Left ventricle myocardium inferior (tissue), 1 donor: ENCODE data around the gene JAM3. TPM values are rescaled to one million over a fixed set of nuclear protein-coding genes. Genes with fewer than 3 reads are reported as not detected.
A peak's percentile ranks its signal among the peaks of the same experiment; 100 is the strongest.

Experiments
- DNase-seq: peaks from one replicate; pipeline ENCODE4 v3.0.0-alpha.2; 2020
- H3K27ac ChIP-seq: fragments of 200-600 bp; replicated peaks from 2 replicates; pipeline ENCODE4 v1.8.0; 2021
- H3K27me3 ChIP-seq: fragments of 200-600 bp; 2 replicates; pipeline ENCODE4 v1.8.0; 2021; ENCODE audit warnings: low read depth
- H3K36me3 ChIP-seq: fragments of 200-600 bp; 2 replicates; pipeline ENCODE4 v1.8.0; 2021
- H3K4me1 ChIP-seq: fragments of 200-600 bp; 2 replicates; pipeline ENCODE4 v1.8.0; 2021
- H3K4me3 ChIP-seq: fragments of 200-600 bp; 2 replicates; pipeline ENCODE4 v1.8.0; 2021; ENCODE audit warnings: mild to moderate bottlenecking, moderate library complexity
- H3K9me3 ChIP-seq: fragments of 200-600 bp; replicated peaks from 2 replicates; pipeline ENCODE4 v1.8.0; 2021
- CTCF ChIP-seq: fragments of 200-600 bp; IDR thresholded peaks from 2 replicates; pipeline ENCODE4 v1.8.0; 2021; ENCODE audit warnings: antibody characterized with exemption, mild to moderate bottlenecking, borderline replicate concordance
- intact Hi-C: fragments of 100-400 bp; cut with micrococcal nuclease; formaldehyde crosslinking; loops from one replicate; pipeline ENCODE4 v1.11.0; 2022
- total RNA-seq: library from RNA; stranded (reverse); fragmentation: NEBNext Ultra II Directional; extraction: Animal tissue kit (Norgen Biotek cat#: 25700); gene quantifications from one replicate; pipeline ENCODE4 v1.2.1, GENCODE V29; 2021
- donor health status: DM: no; HTN: yes; CAD: no; lungs with severe emphysema.

JAM3 gene
- total RNA-seq, 1 donor from 2014 or later, result 36.2 TPM

- H3K4me3 ChIP-seq, result no peak overlapping the region
- no peak overlapping the region for H3K27ac ChIP-seq
- H3K36me3 ChIP-seq, result no peaks in the 10 kb centered on the region
- no peaks in the 10 kb centered on the region for H3K9me3 ChIP-seq
- H3K4me1 ChIP-seq, result peaks cover 51% of the 10 kb centered on the region
- intact Hi-C loops, result no loop called here
- H3K27me3 ChIP-seq, result no peaks in the 10 kb centered on the region
- no peak for DNase-seq
- TF ChIP-seq CTCF, result no peak
Measured at GRCh38 chr11:134044514-134045284, 24.2 kb upstream of the JAM3 start.

- Histone ChIP-seq H3K4me3 (no peak overlapping the region), H3K4me1 (peaks cover 45% of the 10 kb centered on the region), H3K27me3 (no peaks in the 10 kb centered on the region), H3K9me3 (no peaks in the 10 kb centered on the region), H3K36me3 (no peaks in the 10 kb centered on the region), H3K27ac (no peak overlapping the region)
- intact Hi-C loops, result no loop called here
- peak; percentile 71 for TF ChIP-seq CTCF
- peak; percentile 47 for DNase-seq
Measured at GRCh38 chr11:134045799-134046635, 22.9 kb upstream of the JAM3 start.

- no peaks in the 10 kb centered on the region for H3K36me3 ChIP-seq
- H3K27me3 ChIP-seq, result no peaks in the 10 kb centered on the region
- H3K27ac ChIP-seq, result peak overlapping the region; percentile 40
- no peaks in the 10 kb centered on the region for H3K9me3 ChIP-seq
- H3K4me1 ChIP-seq, result peaks cover 36% of the 10 kb centered on the region
- intact Hi-C loops, result no loop called here
- TF ChIP-seq CTCF, result no peak
- no peak for DNase-seq
- peak overlapping the region; percentile 47 for H3K4me3 ChIP-seq
Measured at GRCh38 chr11:134046681-134047449, 22.0 kb upstream of the JAM3 start.

- H3K36me3 ChIP-seq, result no peaks in the 10 kb centered on the region
- peaks cover 35% of the 10 kb centered on the region for H3K4me1 ChIP-seq
- intact Hi-C loops, result no loop called here
- H3K27ac ChIP-seq, result peak overlapping the region; percentile 40
- DNase-seq, result peak; percentile 81
- H3K9me3 ChIP-seq, result no peaks in the 10 kb centered on the region
- peak overlapping the region; percentile 47 for H3K4me3 ChIP-seq
- no peak for TF ChIP-seq CTCF
- no peaks in the 10 kb centered on the region for H3K27me3 ChIP-seq
Measured at GRCh38 chr11:134047586-134047999, 21.3 kb upstream of the JAM3 start.

- H3K4me3 ChIP-seq, result peak overlapping the region; percentile 47
- H3K27me3 ChIP-seq, result no peaks in the 10 kb centered on the region
- H3K36me3 ChIP-seq, result no peaks in the 10 kb centered on the region
- H3K27ac ChIP-seq, result peak overlapping the region; percentile 40
- intact Hi-C loops, result no loop called here
- no peak for DNase-seq
- no peak for TF ChIP-seq CTCF
- peaks cover 35% of the 10 kb centered on the region for H3K4me1 ChIP-seq
- H3K9me3 ChIP-seq, result no peaks in the 10 kb centered on the region
Measured at GRCh38 chr11:134048028-134048427, 20.8 kb upstream of the JAM3 start.
